GM23338 (cell line): ENCODE measurements around the gene RXRA. TPM values are rescaled to one million over a fixed set of nuclear protein-coding genes. Genes with fewer than 3 reads are reported as not detected.
A peak's percentile ranks its signal among the peaks of the same experiment; 100 is the strongest.

Experiments
- ATAC-seq: fragments of 200-7000 bp; cut with Tn5 transposase; 3 replicates; pipeline ENCODE4 v1.9.1; 2020
- DNase-seq: peaks from one replicate; pipeline ENCODE4 v3.0.0-alpha.2; 2015; ENCODE audit warnings: low spot score
- H2AFZ ChIP-seq: fragments of 200-600 bp; sonication (generic); 2 replicates; pipeline ENCODE4 v1.8.0; 2016; ENCODE audit warnings: antibody characterized with exemption, mild to moderate bottlenecking, moderate library complexity
- H3F3A ChIP-seq: fragments of 200-600 bp; sonication (generic); replicated peaks from 2 replicates; pipeline ENCODE4 v1.8.0; 2017; ENCODE audit warnings: antibody characterized with exemption, mixed run types, low read depth
- H3K27ac ChIP-seq: fragments of 200-600 bp; sonication (generic); 2 replicates; pipeline ENCODE4 v1.6.1; 2016; ENCODE audit warnings: low read depth
- H3K27me3 ChIP-seq: fragments of 200-600 bp; sonication (generic); 2 replicates; pipeline ENCODE4 v1.8.0; 2016; ENCODE audit warnings: mild to moderate bottlenecking, mixed run types, moderate library complexity; ENCODE audit not compliant: insufficient read depth
- H3K36me3 ChIP-seq: fragments of 200-600 bp; sonication (generic); 2 replicates; pipeline ENCODE4 v1.8.0; 2016; ENCODE audit warnings: mild to moderate bottlenecking; ENCODE audit not compliant: insufficient read depth
- H3K4me1 ChIP-seq: fragments of 200-600 bp; sonication (generic); 2 replicates; pipeline ENCODE4 v1.8.0; 2016; ENCODE audit warnings: mild to moderate bottlenecking, moderate library complexity; ENCODE audit not compliant: insufficient read depth
- H3K4me2 ChIP-seq: fragments of 200-600 bp; sonication (generic); 2 replicates; pipeline ENCODE4 v1.7.1; 2017; ENCODE audit warnings: mixed run types
- H3K4me3 ChIP-seq: fragments of 200-600 bp; sonication (generic); 2 replicates; pipeline ENCODE4 v1.6.1; 2016; ENCODE audit warnings: mixed run types
- H3K79me2 ChIP-seq: fragments of 200-600 bp; sonication (generic); replicated peaks from 2 replicates; pipeline ENCODE4 v1.8.0; 2017; ENCODE audit warnings: mild to moderate bottlenecking; ENCODE audit not compliant: insufficient read depth
- H3K9me2 ChIP-seq: fragments of 200-600 bp; sonication (generic); 2 replicates; pipeline ENCODE4 v1.8.0; 2017; ENCODE audit not compliant: insufficient read depth
- H4K20me1 ChIP-seq: fragments of 200-600 bp; sonication (generic); replicated peaks from 2 replicates; pipeline ENCODE4 v1.8.0; 2017; ENCODE audit warnings: mild to moderate bottlenecking; ENCODE audit not compliant: insufficient read depth
- H3K27ac Mint-ChIP-seq: 2 replicates; pipeline ENCODE4 v1.8.0; 2020; ENCODE audit warnings: inconsistent platforms, mild to moderate bottlenecking, moderate library complexity, mixed read lengths
- H3K27me3 Mint-ChIP-seq: 3 replicates; pipeline ENCODE4 v1.8.0; 2022; ENCODE audit warnings: low read depth, mild to moderate bottlenecking, moderate library complexity, mixed read lengths, inconsistent platforms; ENCODE audit not compliant: insufficient read depth, poor library complexity
- H3K36me3 Mint-ChIP-seq: 3 replicates; pipeline ENCODE4 v1.8.0; 2021; ENCODE audit warnings: low read depth, mild to moderate bottlenecking, inconsistent platforms, moderate library complexity, mixed read lengths
- H3K4me1 Mint-ChIP-seq: 3 replicates; pipeline ENCODE4 v1.8.0; 2020; ENCODE audit warnings: mild to moderate bottlenecking, inconsistent platforms, mixed read lengths
- H3K4me3 Mint-ChIP-seq: 3 replicates; pipeline ENCODE4 v1.8.0; 2021; ENCODE audit warnings: moderate library complexity, mild to moderate bottlenecking, inconsistent platforms, mixed read lengths
- H3K9me3 Mint-ChIP-seq: 3 replicates; pipeline ENCODE4 v1.8.0; 2020; ENCODE audit warnings: moderate library complexity, mild to moderate bottlenecking, inconsistent platforms, mixed read lengths
- CTCF ChIP-seq, 2 experiments: fragments of 200-600 bp in 1 of 2; sonication (generic) in 1 of 2; conservative IDR thresholded peaks; 2 replicates each; pipeline versions ENCODE4 v1.5.1 to v1.6.1; 2016 to 2017; ENCODE audit warnings: antibody characterized with exemption in 2 of 2, low read depth in 2 of 2, mild to moderate bottlenecking in 2 of 2, moderate library complexity in 1 of 2
- ETS1 ChIP-seq: IDR thresholded peaks from 2 replicates; pipeline ENCODE4 v1.6.1; 2016; ENCODE audit warnings: antibody characterized with exemption
- EZH2 ChIP-seq: fragments of 200-600 bp; sonication (generic); IDR thresholded peaks from one replicate; pipeline ENCODE4 v1.8.0; 2017; ENCODE audit warnings: antibody characterized with exemption, mild to moderate bottlenecking, low read depth; ENCODE audit not compliant: unreplicated experiment
- EZH2phosphoT487 ChIP-seq: fragments of 200-600 bp; sonication (generic); IDR thresholded peaks from one replicate; pipeline ENCODE4 v1.8.1; 2018; ENCODE audit warnings: antibody characterized with exemption; ENCODE audit not compliant: unreplicated experiment
- JUNB ChIP-seq: IDR thresholded peaks from one replicate; pipeline ENCODE4 v1.6.1; 2016; ENCODE audit warnings: antibody characterized with exemption; ENCODE audit not compliant: unreplicated experiment
- NANOG ChIP-seq: IDR thresholded peaks from 2 replicates; pipeline ENCODE4 v1.6.1; 2016; ENCODE audit warnings: antibody characterized with exemption, borderline replicate concordance
- POLR2AphosphoS5 ChIP-seq: IDR thresholded peaks from 2 replicates; pipeline ENCODE4 v1.6.1; 2016; ENCODE audit warnings: antibody characterized with exemption, low read depth
- ZNF114 ChIP-seq: fragments of 250-450 bp; sonication (Bioruptor Pico); IDR thresholded peaks from 2 replicates; pipeline ENCODE4 v1.5.0; 2020; ENCODE audit warnings: mild to moderate bottlenecking, moderate library complexity
- ZNF462 ChIP-seq: fragments of 250-450 bp; sonication (Bioruptor Pico); IDR thresholded peaks from 2 replicates; pipeline ENCODE4 v1.5.0; 2020; ENCODE audit warnings: mild to moderate bottlenecking, moderate library complexity
- polyA plus RNA-seq: library from polyadenylated mRNA; unstranded; fragments of >200 nt; fragmentation: Nextera tagmentation; extraction: Ambion mirVana; gene quantifications from 2 replicates; pipeline ENCODE4 v1.2.1, GENCODE V29; 2016
- total RNA-seq: library from RNA; depleted of rRNA; stranded (reverse); fragments of >200 nt; shearing (Covaris generic); gene quantifications from 2 replicates; pipeline ENCODE4 v1.2.3, GENCODE V29; 2014

Gene RXRA
- total and polyA plus RNA-seq, 2 experiments from 2014 or later: 4.9 to 17.9 TPM

GRCh38 chr9:134365115-134365596 is 38.9 kb downstream of the RXRA start:
- no peak for ATAC-seq
- Histone ChIP-seq H3K4me1 (no peaks in the 10 kb centered on the region), H3K27ac (no peak overlapping the region), H3K4me2 (no peak overlapping the region), H3K9me2 (no peaks in the 10 kb centered on the region), H4K20me1 (no peaks in the 10 kb centered on the region), H3K36me3 (no peaks in the 10 kb centered on the region), H3K79me2 (peaks cover 46% of the 10 kb centered on the region), H2AFZ (no peak overlapping the region), H3K27me3 (no peaks in the 10 kb centered on the region), H3K4me3 (no peak overlapping the region), H3F3A (no peaks in the 10 kb centered on the region)
- no peak for DNase-seq
- Mint-ChIP-seq H3K27ac (no peak overlapping the region), H3K36me3 (no peaks in the 10 kb centered on the region), H3K9me3 (no peaks in the 10 kb centered on the region), H3K27me3 (no peaks in the 10 kb centered on the region), H3K4me1 (peaks cover 3% of the 10 kb centered on the region; the same call in 2 of the 3 replicates), H3K4me3 (no peak overlapping the region)
- TF ChIP-seq ETS1: no peak

- Histone ChIP-seq H2AFZ (no peak overlapping the region), H3K27ac (no peak overlapping the region), H3K36me3 (no peaks in the 10 kb centered on the region), H3K4me3 (no peak overlapping the region), H3K79me2 (peaks cover 40% of the 10 kb centered on the region), H3K4me2 (no peak overlapping the region), H4K20me1 (no peaks in the 10 kb centered on the region), H3K27me3 (no peaks in the 10 kb centered on the region), H3K9me2 (no peaks in the 10 kb centered on the region), H3K4me1 (no peaks in the 10 kb centered on the region), H3F3A (no peaks in the 10 kb centered on the region)
- Mint-ChIP-seq H3K9me3 (no peaks in the 10 kb centered on the region), H3K27ac (no peak overlapping the region), H3K4me1 (peaks cover 3% of the 10 kb centered on the region; the same call in 2 of the 3 replicates), H3K4me3 (no peak overlapping the region), H3K27me3 (no peaks in the 10 kb centered on the region), H3K36me3 (no peaks in the 10 kb centered on the region)
- DNase-seq: peak; percentile 35
- ATAC-seq: peak; percentile 66
- TF ChIP-seq CTCF (conservative IDR thresholded peaks at IDR 0.05; ENCODE audit: low read depth in 2 of 2) (no peak), ZNF114 (no peak), EZH2phosphoT487 (no peak), JUNB (no peak), EZH2 (no peak), POLR2AphosphoS5 (no peak), ZNF462 (no peak), ETS1 (no peak), NANOG (no peak)
Observed at GRCh38 chr9:134365791-134366222, 39.6 kb downstream of the RXRA start.
